DMS153 treated with DMSO at 0.1 percent for 48 hours (cell line): ENCODE measurements around the gene CORO2A.

Experiments used
- DNase-seq: peaks from one replicate; lab custom pipeline; 2025; ENCODE audit not compliant: unreplicated experiment; lab: John Stamatoyannopoulos, UW

CORO2A gene

GRCh38 chr9:98193336-98193944, 1.0 kb upstream of the CORO2A start:
- no peak for DNase-seq

- no peak for DNase-seq
Measured at GRCh38 chr9:98191671-98192502, 550 bp downstream of the CORO2A start.

- DNase-seq = no peak
Measured at GRCh38 chr9:98191181-98191608, 1.2 kb downstream of the CORO2A start.

GRCh38 chr9:98190757-98191105, 1.7 kb downstream of the CORO2A start:
- DNase-seq = no peak

- DNase-seq = no peak
Measured at GRCh38 chr9:98189412-98189811, 3.0 kb downstream of the CORO2A start.

- DNase-seq = no peak
Measured at GRCh38 chr9:98187926-98188325, 4.5 kb downstream of the CORO2A start.

GRCh38 chr9:98186236-98186635, 6.2 kb downstream of the CORO2A start:
- no peak for DNase-seq

GRCh38 chr9:98185611-98186171, 6.7 kb downstream of the CORO2A start:
- no peak for DNase-seq

GRCh38 chr9:98185021-98185567, 7.3 kb downstream of the CORO2A start:
- no peak for DNase-seq

GRCh38 chr9:98184326-98184725, 8.1 kb downstream of the CORO2A start:
- no peak for DNase-seq

- DNase-seq = no peak
Measured at GRCh38 chr9:98182889-98183599, 9.4 kb downstream of the CORO2A start.

- DNase-seq = no peak
Measured at GRCh38 chr9:98182069-98182820, 10.2 kb downstream of the CORO2A start.

GRCh38 chr9:98181746-98182068, 10.7 kb downstream of the CORO2A start:
- DNase-seq = no peak

- DNase-seq = no peak
Measured at GRCh38 chr9:98180996-98181395, 11.4 kb downstream of the CORO2A start.

- no peak for DNase-seq
Measured at GRCh38 chr9:98178874-98179850, 13.3 kb downstream of the CORO2A start.

GRCh38 chr9:98176391-98177259, 15.8 kb downstream of the CORO2A start:
- DNase-seq = no peak

GRCh38 chr9:98175762-98176161, 16.7 kb downstream of the CORO2A start:
- DNase-seq = no peak

- DNase-seq = no peak
Measured at GRCh38 chr9:98175028-98175569, 17.3 kb downstream of the CORO2A start.
